Measurements from ENCODE around the gene PRAMEF18.
"Not testable (repeated sequence)": the region's sequence is repeated elsewhere in the genome, so short reads cannot be mapped to it uniquely, and the experiment has no call there.

Gene PRAMEF18

DNA sequence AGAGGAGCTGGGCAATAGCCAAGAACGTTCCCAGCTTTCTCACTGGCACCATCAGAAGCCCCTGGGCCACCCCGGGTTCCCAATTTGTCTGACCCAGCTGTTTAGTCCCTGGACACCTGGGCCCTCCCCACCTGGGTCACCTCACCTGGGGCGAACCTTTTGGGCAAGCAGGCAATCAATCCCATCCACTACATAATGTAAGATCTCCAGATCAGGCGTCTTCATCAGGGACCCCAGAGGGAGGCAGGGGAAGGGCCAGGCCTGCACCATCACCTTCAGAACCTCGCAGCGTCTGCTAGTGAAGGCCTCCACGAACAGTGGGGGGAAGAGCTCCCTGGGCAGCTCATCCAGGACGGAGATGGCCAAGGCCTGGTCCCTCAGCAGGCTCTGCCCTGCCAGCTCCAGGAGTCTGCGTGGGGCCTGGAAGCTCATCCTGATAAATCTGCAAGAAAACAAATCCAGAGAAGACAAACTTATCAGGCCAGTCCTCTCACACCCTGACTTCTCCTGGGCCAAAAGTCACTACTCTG, at the start of gene PRAMEF18:
Gene PRAMEF18 (minus strand): TSS at position 480 of the 530 bp plus-strand sequence. CDS start 48 bp downstream, at position 432.
- not testable (repeated sequence) for DNase-seq (ENCODE audit: low read depth, low spot score)

- DNase-seq (ENCODE audit: low read depth, low spot score), result not testable (repeated sequence)
Measured at GRCh38 chr1:13265124-13265523, 39.2 kb upstream of the PRAMEF18 start.

- not testable (repeated sequence) for DNase-seq (ENCODE audit: low read depth, low spot score)
Measured at GRCh38 chr1:13253898-13254297, 27.9 kb upstream of the PRAMEF18 start, which contains the start of gene PRAMEF5. PRAMEF5 (plus strand) TSS chr1:13254198; CDS start chr1:13259269, 5,071 bp downstream.

DNA sequence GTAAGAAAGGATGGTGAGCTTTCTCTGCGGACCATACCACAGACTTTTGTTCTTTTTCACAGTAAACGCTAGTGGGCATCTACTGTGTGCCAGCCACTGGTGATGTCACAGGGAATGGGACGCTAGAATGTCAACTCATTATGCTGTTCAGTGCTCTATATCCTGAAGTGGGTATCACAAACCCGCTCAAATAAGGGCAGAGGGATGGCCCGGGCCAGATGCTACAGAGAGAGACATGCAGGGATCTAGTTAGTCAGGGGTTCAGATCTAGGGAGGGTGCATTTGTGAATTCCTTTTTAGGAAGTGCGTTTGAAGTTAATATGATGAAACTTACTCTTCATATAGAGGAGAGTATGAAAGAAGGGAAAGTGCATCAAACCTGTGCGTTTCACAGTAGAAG, 21.2 kb upstream of the PRAMEF18 start:
- DNase-seq (ENCODE audit: low read depth, low spot score), result not testable (repeated sequence)

DNA sequence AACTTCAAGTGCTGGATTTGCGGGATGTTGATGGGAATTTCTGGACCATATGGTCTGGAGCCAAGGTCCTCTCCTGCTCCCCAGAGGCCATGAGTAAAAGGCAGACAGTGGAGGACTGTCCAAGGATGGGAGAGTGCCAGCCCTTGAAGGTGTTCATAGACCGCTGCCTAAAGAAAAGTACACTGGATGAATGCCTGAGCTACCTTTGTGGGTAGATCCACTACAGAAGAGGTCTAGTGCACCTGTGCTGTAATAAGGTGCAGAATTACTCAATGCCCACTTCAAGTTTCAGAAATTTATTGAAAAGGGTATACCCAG, 20.6 kb upstream of the PRAMEF18 start:
- DNase-seq (ENCODE audit: low read depth, low spot score), result not testable (repeated sequence)

DNA sequence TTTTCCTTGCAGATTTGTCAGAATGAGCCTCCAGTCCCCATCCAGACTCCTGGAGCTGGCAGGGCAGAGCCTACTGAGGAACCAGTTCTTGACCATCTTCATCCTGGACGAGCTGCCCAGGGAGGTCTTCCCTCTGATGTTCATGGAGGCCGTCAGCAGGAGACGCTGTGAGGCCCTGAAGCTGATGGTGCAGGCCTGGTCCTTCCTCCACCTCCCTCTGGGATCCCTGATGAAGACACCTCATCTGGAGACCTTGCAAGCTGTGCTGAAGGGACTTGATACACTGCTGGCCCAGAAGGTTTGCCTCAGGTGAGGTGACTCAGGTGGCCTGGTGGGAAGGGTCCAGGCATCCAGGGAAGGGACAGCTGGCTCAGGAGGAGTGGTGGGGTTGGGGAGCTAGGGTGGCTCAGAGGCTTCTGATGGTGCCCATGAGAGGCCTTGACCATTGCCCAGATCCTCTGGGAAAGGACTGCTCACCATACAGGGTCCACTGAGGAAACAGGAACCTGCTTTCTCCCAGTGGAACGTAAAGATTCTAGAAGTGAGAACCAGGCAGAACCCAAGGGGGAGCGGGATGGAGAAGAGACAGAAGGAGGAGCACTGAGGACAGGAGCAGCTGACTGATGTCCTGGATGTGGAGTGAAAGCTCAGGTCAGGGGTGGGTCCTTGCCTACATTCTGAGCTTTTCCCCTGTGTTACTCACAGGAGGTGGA, 20.0 kb upstream of the PRAMEF18 start:
- DNase-seq (ENCODE audit: low read depth, low spot score), result not testable (repeated sequence)

- not testable (repeated sequence) for DNase-seq (ENCODE audit: low read depth, low spot score)
Measured at GRCh38 chr1:13243536-13244263, 17.7 kb upstream of the PRAMEF18 start.

- not testable (repeated sequence) for DNase-seq (ENCODE audit: low read depth, low spot score)
Measured at GRCh38 chr1:13239633-13240032, 13.7 kb upstream of the PRAMEF18 start.

DNA sequence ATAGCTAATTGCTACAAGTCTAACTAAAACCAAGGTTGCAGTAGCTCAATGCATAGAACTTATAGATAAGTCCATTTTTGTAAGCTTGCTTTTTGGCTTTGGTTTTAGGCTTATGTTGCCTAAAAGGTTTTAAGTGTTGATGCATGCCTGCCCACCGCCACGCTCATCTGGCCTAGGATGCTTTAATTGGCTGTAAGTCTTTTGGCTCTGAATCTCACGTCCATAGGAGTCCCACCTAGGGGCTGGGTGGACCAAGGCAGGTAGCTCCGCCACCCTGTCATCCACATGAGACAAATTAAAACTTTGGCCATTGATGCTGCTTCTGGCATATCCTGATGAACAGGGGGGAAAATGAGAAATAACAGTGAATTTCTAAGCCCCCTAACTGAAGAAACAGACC, 11.6 kb upstream of the PRAMEF18 start:
- DNase-seq (ENCODE audit: low read depth, low spot score), result not testable (repeated sequence)

DNA sequence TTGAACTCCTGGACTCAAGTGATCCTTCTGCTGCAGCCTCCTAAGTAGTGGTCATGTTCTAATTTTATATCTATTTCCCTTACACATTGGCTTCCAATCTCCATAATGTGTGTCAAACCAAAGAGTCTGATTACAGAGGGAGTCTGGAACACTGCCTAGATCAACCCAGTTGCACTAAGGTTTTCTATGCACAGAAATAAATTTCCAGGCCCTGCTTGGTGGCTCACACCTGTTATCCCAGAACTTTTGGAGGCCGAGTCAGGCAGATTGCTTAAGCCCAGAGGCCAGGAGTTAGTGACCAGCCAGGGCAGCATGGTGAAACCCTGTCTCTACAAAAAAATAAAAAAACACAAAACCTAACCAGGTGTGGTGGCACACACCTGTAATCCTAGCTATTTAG, 8.1 kb upstream of the PRAMEF18 start:
- not testable (repeated sequence) for DNase-seq (ENCODE audit: low read depth, low spot score)

- DNase-seq (ENCODE audit: low read depth, low spot score), result not testable (repeated sequence)
Measured at GRCh38 chr1:13232056-13232455, 6.1 kb upstream of the PRAMEF18 start.

GRCh38 chr1:13231061-13231750, 5.3 kb upstream of the PRAMEF18 start:
- not testable (repeated sequence) for DNase-seq (ENCODE audit: low read depth, low spot score)

- DNase-seq (ENCODE audit: low read depth, low spot score), result not testable (repeated sequence)
Measured at GRCh38 chr1:13230601-13231000, 4.6 kb upstream of the PRAMEF18 start.

- DNase-seq (ENCODE audit: low read depth, low spot score), result not testable (repeated sequence)
Measured at GRCh38 chr1:13230096-13230495, 4.1 kb upstream of the PRAMEF18 start.

- DNase-seq (ENCODE audit: low read depth, low spot score), result no peak
Measured at GRCh38 chr1:13228343-13228781, 2.4 kb upstream of the PRAMEF18 start.

DNA sequence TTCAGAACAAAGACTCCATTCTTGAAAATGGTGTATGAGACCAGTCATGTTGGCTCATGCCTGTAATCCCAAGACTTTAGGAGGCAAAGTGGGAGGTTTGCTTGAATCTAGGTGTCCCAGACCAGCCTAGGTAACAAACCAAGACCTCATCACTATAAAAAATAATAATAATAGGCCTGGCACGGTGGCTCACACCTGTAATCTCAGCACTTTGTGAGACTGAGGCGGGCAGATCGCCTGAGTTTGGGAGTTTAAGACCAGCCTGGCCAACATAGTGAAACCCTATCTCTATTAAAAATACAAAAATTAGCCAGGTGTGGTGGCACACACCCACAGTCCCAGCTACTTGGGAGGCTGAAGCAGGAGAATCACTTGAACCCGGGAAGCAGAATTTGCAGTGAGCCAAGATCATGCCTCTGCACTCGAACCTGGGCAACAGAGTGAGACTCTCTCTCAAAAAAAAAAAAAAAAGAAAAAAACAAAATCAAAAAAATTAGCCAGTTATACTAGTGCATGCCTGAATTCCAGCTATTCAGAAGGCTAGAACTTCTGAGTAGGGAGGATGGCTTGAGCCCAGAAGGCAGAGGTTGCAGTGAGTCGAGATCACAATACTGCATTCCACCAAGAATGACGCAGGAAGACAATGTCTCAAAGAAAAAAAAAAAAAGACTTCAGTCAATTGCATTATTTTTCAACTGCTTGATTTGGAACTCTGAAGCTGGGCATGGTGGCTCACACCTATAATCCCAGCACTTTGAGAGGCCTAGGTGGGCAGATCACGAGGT, 1.5 kb upstream of the PRAMEF18 start:
- DNase-seq (ENCODE audit: low read depth, low spot score), result not testable (repeated sequence)

- no peak for DNase-seq (ENCODE audit: low read depth, low spot score)
Measured at GRCh38 chr1:13224480-13225060, 1.4 kb downstream of the PRAMEF18 start.

DNA sequence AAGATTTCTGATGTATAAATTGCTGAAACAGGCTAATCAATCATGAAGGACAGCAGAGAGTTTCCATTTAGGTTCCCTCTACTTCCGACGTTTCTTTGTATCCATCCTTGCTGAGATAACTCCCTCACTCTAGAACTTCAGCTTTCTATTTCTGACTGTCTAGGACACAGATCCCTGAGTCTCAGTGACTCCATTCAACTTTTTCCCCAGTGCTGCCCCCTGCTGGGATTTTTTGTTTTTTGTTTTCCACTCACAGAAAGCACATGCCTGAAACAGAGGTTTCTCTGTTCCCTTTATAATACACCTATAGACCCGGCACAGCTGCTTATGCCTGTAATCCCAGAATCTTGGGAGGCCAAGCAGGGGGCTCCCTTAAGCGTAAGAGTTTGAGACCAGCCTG, 3.2 kb downstream of the PRAMEF18 start:
- not testable (repeated sequence) for DNase-seq (ENCODE audit: low read depth, low spot score)

DNA sequence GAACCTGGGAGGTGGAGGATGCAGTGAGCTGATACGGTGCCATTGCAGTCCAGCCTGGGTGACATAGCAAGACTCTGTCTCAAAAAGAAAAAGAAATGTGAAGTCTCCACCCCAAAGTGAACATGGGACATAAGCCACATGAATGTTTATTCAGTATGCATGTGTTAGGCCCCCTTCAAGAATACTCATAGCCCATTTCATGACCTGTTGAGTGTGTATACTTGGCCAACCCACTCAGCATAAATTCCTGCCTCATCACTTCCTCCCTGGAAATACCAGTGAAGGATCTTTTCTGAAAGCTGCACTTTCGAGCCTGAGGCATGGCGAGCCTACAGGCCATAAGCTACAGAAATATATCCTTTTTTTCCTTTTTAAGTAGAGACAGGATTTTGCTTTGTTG, 6.8 kb downstream of the PRAMEF18 start:
- DNase-seq (ENCODE audit: low read depth, low spot score), result not testable (repeated sequence)

DNA sequence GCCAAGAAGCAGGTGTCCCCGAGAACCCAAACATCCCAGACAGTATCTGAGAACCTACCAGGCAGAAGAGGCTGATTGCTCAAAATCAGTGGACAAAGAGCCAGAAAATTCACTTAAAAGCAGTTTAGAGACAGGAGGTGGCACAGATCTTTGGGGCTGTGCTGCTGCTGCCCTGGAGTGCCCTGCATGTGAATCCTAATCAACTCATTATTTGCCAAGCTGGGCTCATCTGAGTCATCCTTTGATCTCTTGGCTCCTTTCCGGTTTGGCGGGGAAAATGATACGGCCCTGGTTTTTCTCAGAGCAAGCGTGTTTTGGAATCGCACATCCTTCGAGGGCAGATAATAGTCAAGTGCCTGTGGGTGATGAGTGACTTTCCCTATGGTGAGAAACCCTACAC, 9.3 kb downstream of the PRAMEF18 start:
- DNase-seq (ENCODE audit: low read depth, low spot score), result not testable (repeated sequence)

- not testable (repeated sequence) for DNase-seq (ENCODE audit: low read depth, low spot score)
Measured at GRCh38 chr1:13208712-13209111, 17.2 kb downstream of the PRAMEF18 start.
